ENCODE data around the gene LIPN. TPM values are rescaled to one million over a fixed set of nuclear protein-coding genes. Genes with fewer than 3 reads are reported as not detected.
A peak's percentile ranks its signal among the peaks of the same experiment; 100 is the strongest.

LIPN gene
- total RNA-seq, 2 experiments from 2014 or later: not detected

DNA sequence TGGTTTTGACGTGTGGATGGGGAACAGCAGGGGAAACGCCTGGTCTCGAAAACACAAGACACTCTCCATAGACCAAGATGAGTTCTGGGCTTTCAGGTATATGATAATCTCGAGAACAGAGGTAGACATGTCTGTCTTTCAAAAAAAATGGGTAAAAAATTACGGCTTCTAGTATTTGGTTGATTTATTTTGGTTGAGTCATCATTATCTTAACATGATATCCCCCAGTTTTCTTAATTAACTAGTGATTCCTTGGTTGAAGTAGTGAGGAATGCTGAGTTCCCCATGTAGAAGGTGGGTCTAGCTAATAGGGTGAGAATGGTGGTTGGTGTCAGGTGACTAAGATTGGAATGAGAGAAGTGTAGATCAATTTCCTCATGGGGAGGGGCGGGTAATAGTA, 53.4 kb downstream of the LIPN start:
- CTCF ChIA-PET: interaction anchor here (0.7 kb wide), 1 partner anchor 85 kb away, joined by 3 read pairs; no protein-coding TSS in a partner anchor
- no peaks in the 10 kb centered on the region for H3K9me3 Mint-ChIP-seq

DNA sequence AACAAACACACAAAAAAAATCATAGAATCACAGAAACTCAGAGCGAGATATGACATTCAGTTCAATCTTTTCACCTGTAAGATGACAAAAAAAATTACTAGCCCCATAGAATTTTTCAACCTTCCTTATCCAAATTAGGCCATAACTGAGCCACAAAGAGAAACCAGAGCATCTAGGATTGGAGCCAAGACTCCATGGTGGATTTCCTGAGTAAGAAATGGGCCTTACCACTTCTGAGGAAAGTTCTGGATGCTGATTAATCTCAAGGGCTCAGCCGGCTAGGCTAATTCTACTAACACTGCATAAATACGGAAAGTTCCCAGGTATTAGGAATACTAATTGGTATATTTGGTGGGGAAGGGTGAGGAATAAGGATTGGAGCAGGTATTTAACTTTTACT, 59.5 kb downstream of the LIPN start:
- DNase-seq: no peak
- POLR2A ChIA-PET: no interaction called here
- Mint-ChIP-seq H3K27ac (no peak overlapping the region), H3K4me1 (peaks cover 41% of the 10 kb centered on the region), H3K9me3 (peaks cover 9% of the 10 kb centered on the region), H3K27me3 (no peaks in the 10 kb centered on the region), H3K36me3 (ENCODE audit: low read depth) (peaks cover 9% of the 10 kb centered on the region), H3K4me3 (no peak overlapping the region)
- CTCF ChIA-PET: no interaction called here

More for the DNA sequence above, 53.4 kb downstream of the LIPN start:
- H3K27me3 Mint-ChIP-seq: peaks cover 7% of the 10 kb centered on the region
- peaks cover 1% of the 10 kb centered on the region for H3K36me3 Mint-ChIP-seq (ENCODE audit: low read depth)
- no peak for DNase-seq
- H3K4me3 Mint-ChIP-seq: no peak overlapping the region
- POLR2A ChIA-PET: no interaction called here
- H3K27ac Mint-ChIP-seq: no peak overlapping the region
- H3K4me1 Mint-ChIP-seq: peaks cover 31% of the 10 kb centered on the region

DNA sequence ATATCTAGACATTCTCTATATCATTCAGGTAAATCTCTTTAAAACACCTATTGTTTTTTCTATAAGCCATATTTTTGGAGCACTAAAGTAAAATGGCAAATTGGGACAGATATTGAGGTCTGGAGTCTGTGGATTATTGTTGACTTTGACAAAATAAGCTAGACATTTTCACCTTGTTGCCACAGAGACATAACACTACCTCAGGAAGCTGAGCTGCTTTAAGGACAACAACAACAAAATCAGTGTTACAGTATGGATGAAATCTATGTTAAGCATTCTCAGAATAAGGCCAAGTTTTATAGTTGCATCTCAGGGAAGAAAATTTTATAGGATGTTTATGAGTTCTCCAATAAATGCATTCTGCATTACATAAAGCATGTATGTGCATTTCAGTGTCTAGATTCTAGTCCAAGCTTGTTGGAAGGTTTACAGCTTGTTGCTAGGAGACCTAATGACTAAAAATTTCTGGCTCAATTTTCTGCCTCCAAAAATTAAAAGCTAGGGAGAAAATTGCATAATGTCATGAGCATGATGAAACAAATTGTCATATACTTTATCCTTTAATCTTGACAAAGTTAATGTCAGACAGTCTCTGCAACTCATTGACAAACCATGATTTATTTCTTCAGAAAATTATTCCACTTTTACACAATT, 61.1 kb downstream of the LIPN start:
- Mint-ChIP-seq H3K9me3 (peaks cover 9% of the 10 kb centered on the region), H3K4me3 (no peak overlapping the region), H3K27ac (no peak overlapping the region), H3K27me3 (no peaks in the 10 kb centered on the region), H3K4me1 (peaks cover 45% of the 10 kb centered on the region), H3K36me3 (ENCODE audit: low read depth) (peaks cover 11% of the 10 kb centered on the region)
- ChIA-PET POLR2A (no interaction called here), CTCF (interaction anchor here (0.6 to 3.9 kb wide), 3 partner anchors 10 to 172 kb away, joined by 3 to 17 read pairs (median 4); no protein-coding TSS in a partner anchor)
- DNase-seq: no peak

DNA sequence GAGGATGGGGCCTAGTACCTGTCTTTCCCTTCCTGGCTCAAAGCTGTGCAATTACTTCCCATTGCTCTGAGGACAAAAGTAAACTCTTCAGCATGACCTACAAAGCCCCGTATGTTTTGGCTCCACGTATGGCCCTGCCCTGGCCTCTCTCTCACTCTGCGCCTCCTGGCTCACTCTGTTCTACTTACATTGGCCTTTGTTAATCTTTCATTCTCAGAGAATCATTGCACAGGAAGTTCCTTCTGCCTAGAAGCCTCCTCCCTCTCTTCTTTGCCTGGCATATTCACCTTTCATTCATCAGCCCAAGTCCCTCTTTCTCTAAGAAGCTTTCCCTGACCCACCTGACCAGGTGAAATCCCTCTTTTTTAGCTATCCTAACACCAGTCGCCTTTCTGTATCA, 66.6 kb downstream of the LIPN start:
- peaks cover 74% of the 10 kb centered on the region for H3K4me1 Mint-ChIP-seq
- DNase-seq: no peak
- no peaks in the 10 kb centered on the region for H3K27me3 Mint-ChIP-seq
- H3K36me3 Mint-ChIP-seq (ENCODE audit: low read depth): peaks cover 28% of the 10 kb centered on the region
- ChIA-PET CTCF (interaction anchor here (1.0 to 2.3 kb wide), 5 partner anchors 10 to 108 kb away, joined by 3 to 15 read pairs (median 3); no protein-coding TSS in a partner anchor), POLR2A (no interaction called here)
- peaks cover 23% of the 10 kb centered on the region for H3K9me3 Mint-ChIP-seq
- peak overlapping the region; percentile 94 for H3K27ac Mint-ChIP-seq
- no peak overlapping the region for H3K4me3 Mint-ChIP-seq

GRCh38 chr10:88827671-88828070, 67.9 kb downstream of the LIPN start:
- ChIA-PET CTCF (interaction anchor here (1.1 to 2.3 kb wide), 8 partner anchors 9 to 202 kb away, joined by 3 to 15 read pairs (median 3); no protein-coding TSS in a partner anchor), POLR2A (no interaction called here)
- peaks cover 79% of the 10 kb centered on the region for H3K4me1 Mint-ChIP-seq
- no peak overlapping the region for H3K4me3 Mint-ChIP-seq
- no peak for DNase-seq
- H3K9me3 Mint-ChIP-seq: peaks cover 28% of the 10 kb centered on the region
- H3K27ac Mint-ChIP-seq: no peak overlapping the region
- H3K36me3 Mint-ChIP-seq (ENCODE audit: low read depth): peaks cover 27% of the 10 kb centered on the region
- H3K27me3 Mint-ChIP-seq: no peaks in the 10 kb centered on the region

- Mint-ChIP-seq H3K27me3 (no peaks in the 10 kb centered on the region), H3K27ac (no peak overlapping the region), H3K4me3 (no peak overlapping the region), H3K36me3 (ENCODE audit: low read depth) (peaks cover 24% of the 10 kb centered on the region), H3K4me1 (peaks cover 81% of the 10 kb centered on the region), H3K9me3 (peaks cover 24% of the 10 kb centered on the region)
- ChIA-PET CTCF (interaction anchor here (0.7 to 2.3 kb wide), 6 partner anchors 8 to 201 kb away, joined by 3 to 15 read pairs (median 3); no protein-coding TSS in a partner anchor), POLR2A (no interaction called here)
- no peak for DNase-seq
Observed at GRCh38 chr10:88828310-88828709, 68.5 kb downstream of the LIPN start.

Other genes with a start within 250 kb of the LIPN start
- 1 to 10 TPM; 1.2 to 1.8 TPM for gene RNLS, start 176.7 kb upstream of the LIPN start, total RNA-seq
- not detected for gene LIPJ, start 173.3 kb upstream of the LIPN start, total RNA-seq
- not detected for gene LIPF, start 95.6 kb upstream of the LIPN start, total RNA-seq
- gene LIPK, start 53.8 kb upstream of the LIPN start, total RNA-seq: not detected
- not detected for gene LIPM, start 42.7 kb downstream of the LIPN start, total RNA-seq
- gene ANKRD22, start 91.8 kb downstream of the LIPN start, total RNA-seq: under 1 TPM; 0.17 to 0.48 TPM
- gene STAMBPL1, start 120.2 kb downstream of the LIPN start, total RNA-seq: 10 to 100 TPM; 39.7 to 45.4 TPM
- gene ACTA2, start 192.8 kb downstream of the LIPN start, total RNA-seq: 10 to 100 TPM; 10.7 to 10.8 TPM
- gene FAS, start 230.8 kb downstream of the LIPN start, total RNA-seq: 10 to 100 TPM; 62.3 to 65.1 TPM

Measured in activated CD4-positive, alpha-beta T cell treated with anti-CD3 and anti-CD28 coated beads, Interleukin-2, amount 10 ng/mL, durations not matched to agents 7 days and 5 days (primary cell).